HL-60 (cell line): Measurements from ENCODE around the gene POU2F1.

Source experiments
- GABPA ChIP-seq: IDR thresholded peaks from 2 replicates; pipeline ENCODE4 v1.6.1; 2012; ENCODE audit warnings: low read depth
- POLR2AphosphoS5 ChIP-seq: IDR thresholded peaks from 2 replicates; pipeline ENCODE4 v1.6.1; 2012; ENCODE audit warnings: low read depth
- SPI1 ChIP-seq: IDR thresholded peaks from 2 replicates; pipeline ENCODE4 v1.6.1; 2012; ENCODE audit warnings: low read depth, mild to moderate bottlenecking, borderline replicate concordance
- TF ChIP-seq, protein P1 (sequence below): IDR thresholded peaks from one replicate; pipeline ENCODE4 v1.5.1; 2011; ENCODE audit warnings: low read length, control low read depth, inconsistent platforms; ENCODE audit not compliant: insufficient read depth
- TF ChIP-seq, protein P2 (sequence below): IDR thresholded peaks from 2 replicates; pipeline ENCODE4 v1.6.1; 2012; ENCODE audit warnings: low read depth; ENCODE audit not compliant: insufficient replicate concordance

DNA sequence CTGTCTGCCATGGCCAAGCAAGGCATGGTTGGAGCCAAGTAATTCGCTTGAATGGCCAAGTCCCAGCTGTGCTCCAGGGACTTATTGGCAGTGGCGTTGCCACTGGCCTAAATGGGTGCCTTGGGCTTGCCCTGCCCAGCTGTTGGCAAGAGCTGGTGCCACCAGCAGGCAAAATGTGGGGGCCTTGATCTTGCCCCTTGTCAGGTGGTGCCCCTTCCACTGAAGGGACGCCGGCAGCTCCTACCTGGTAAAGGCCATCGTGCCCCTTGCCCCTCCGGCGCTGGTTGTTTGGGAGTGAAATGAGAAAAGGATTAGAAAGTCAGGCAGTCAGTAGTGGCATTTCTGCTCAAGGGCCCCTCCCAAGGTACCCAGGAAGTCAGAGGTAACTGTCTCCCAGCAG, 212.1 kb downstream of the POU2F1 start:
- TF ChIP-seq, protein P1, sequence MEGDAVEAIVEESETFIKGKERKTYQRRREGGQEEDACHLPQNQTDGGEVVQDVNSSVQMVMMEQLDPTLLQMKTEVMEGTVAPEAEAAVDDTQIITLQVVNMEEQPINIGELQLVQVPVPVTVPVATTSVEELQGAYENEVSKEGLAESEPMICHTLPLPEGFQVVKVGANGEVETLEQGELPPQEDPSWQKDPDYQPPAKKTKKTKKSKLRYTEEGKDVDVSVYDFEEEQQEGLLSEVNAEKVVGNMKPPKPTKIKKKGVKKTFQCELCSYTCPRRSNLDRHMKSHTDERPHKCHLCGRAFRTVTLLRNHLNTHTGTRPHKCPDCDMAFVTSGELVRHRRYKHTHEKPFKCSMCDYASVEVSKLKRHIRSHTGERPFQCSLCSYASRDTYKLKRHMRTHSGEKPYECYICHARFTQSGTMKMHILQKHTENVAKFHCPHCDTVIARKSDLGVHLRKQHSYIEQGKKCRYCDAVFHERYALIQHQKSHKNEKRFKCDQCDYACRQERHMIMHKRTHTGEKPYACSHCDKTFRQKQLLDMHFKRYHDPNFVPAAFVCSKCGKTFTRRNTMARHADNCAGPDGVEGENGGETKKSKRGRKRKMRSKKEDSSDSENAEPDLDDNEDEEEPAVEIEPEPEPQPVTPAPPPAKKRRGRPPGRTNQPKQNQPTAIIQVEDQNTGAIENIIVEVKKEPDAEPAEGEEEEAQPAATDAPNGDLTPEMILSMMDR = no peak
- no peak for TF ChIP-seq POLR2AphosphoS5
- TF ChIP-seq, protein P2, sequence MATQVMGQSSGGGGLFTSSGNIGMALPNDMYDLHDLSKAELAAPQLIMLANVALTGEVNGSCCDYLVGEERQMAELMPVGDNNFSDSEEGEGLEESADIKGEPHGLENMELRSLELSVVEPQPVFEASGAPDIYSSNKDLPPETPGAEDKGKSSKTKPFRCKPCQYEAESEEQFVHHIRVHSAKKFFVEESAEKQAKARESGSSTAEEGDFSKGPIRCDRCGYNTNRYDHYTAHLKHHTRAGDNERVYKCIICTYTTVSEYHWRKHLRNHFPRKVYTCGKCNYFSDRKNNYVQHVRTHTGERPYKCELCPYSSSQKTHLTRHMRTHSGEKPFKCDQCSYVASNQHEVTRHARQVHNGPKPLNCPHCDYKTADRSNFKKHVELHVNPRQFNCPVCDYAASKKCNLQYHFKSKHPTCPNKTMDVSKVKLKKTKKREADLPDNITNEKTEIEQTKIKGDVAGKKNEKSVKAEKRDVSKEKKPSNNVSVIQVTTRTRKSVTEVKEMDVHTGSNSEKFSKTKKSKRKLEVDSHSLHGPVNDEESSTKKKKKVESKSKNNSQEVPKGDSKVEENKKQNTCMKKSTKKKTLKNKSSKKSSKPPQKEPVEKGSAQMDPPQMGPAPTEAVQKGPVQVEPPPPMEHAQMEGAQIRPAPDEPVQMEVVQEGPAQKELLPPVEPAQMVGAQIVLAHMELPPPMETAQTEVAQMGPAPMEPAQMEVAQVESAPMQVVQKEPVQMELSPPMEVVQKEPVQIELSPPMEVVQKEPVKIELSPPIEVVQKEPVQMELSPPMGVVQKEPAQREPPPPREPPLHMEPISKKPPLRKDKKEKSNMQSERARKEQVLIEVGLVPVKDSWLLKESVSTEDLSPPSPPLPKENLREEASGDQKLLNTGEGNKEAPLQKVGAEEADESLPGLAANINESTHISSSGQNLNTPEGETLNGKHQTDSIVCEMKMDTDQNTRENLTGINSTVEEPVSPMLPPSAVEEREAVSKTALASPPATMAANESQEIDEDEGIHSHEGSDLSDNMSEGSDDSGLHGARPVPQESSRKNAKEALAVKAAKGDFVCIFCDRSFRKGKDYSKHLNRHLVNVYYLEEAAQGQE = no peak
- TF ChIP-seq GABPA = no peak
- TF ChIP-seq SPI1 = no peak
